ENCODE results near the gene GBX2. TPM values are rescaled to one million over a fixed set of nuclear protein-coding genes. Genes with fewer than 3 reads are reported as not detected.

The GBX2 gene
- total RNA-seq, 3 donors from 2014 or later, result not detected

DNA sequence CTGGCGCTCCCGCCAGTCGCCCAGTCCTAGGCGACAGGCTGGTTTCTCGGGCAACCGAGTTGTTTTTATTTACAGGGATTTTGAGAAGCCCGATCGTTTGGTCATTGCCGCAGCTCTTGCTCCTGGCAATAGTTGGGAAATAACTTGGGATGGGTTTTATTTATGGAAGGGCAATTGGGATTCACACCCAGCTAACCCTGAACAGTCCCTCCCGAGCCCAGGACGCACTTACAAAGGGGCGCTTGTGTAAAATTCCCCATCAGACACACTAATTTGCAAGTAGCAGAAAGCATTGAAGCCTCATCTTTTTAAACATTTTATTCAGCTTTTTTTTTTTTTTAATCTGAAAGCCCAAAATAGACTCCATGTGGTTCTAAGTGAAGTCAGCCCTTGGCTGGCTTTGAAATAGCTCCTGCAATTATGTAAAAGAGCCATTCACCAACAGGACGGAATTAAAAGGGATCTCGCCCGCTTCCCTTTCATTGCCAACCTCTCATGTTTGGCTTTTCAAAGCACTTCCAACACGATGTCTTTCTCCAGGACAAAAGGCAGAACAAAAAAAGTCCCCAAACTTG is 3.6 kb upstream of the GBX2 start:
- intact Hi-C loops (cut with DNase I; ENCODE audit: low total_unique reads), result loop anchor here (10.0 kb wide), 1 partner anchor 407 kb away; no protein-coding TSS in a partner anchor
- Histone ChIP-seq H3K9me3 (no peaks in the 10 kb centered on the region), H3K4me3 (peak overlapping the region in 1 of 3 donors; percentile 33), H3K4me1 (peaks cover 16 to 17% of the 10 kb centered on the region in 2 donors), H3K27ac (no peak overlapping the region), H3K36me3 (no peaks in the 10 kb centered on the region), H3K27me3 (peaks cover 21 to 87% of the 10 kb centered on the region in 2 donors)
- DNase-seq (ENCODE audit: low spot score in 2 of 2), result no peak
- TF ChIP-seq POLR2AphosphoS5 (IDR thresholded peaks at IDR 0.05) (no peak), POLR2A (IDR thresholded peaks at IDR 0.05) (no peak)
- TF ChIP-seq, protein P1, sequence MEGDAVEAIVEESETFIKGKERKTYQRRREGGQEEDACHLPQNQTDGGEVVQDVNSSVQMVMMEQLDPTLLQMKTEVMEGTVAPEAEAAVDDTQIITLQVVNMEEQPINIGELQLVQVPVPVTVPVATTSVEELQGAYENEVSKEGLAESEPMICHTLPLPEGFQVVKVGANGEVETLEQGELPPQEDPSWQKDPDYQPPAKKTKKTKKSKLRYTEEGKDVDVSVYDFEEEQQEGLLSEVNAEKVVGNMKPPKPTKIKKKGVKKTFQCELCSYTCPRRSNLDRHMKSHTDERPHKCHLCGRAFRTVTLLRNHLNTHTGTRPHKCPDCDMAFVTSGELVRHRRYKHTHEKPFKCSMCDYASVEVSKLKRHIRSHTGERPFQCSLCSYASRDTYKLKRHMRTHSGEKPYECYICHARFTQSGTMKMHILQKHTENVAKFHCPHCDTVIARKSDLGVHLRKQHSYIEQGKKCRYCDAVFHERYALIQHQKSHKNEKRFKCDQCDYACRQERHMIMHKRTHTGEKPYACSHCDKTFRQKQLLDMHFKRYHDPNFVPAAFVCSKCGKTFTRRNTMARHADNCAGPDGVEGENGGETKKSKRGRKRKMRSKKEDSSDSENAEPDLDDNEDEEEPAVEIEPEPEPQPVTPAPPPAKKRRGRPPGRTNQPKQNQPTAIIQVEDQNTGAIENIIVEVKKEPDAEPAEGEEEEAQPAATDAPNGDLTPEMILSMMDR (IDR thresholded peaks at IDR 0.05), result no peak

DNA sequence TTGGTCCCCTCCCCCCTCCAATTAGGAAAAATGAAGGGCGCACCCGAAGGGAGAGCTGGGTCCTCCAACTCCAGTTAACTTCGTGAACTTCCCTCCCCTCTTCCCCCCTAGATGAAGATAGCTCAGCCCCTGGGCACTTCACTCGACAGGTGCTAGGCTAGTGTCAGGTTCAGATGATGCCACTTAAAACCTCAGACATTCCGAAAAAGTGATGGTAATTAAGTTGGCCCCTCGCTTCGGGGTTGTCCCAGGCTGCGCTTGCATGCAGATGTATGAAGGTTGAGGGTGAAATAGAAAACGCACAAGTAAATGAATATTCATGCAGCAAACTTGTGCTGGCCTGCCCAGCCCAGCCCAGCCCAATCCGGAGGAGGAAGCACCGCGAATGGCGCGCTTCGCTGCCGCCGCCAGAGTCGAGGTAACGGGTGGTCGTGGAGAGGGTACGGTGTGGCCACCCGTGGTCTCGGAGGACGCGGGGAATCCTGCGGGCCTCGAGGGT is 3.0 kb upstream of the GBX2 start:
- no peaks in the 10 kb centered on the region for H3K36me3 ChIP-seq
- no peak for DNase-seq (ENCODE audit: low spot score in 2 of 2)
- H3K4me3 ChIP-seq, result peak overlapping the region in 1 of 3 donors; percentile 17
- H3K9me3 ChIP-seq, result no peaks in the 10 kb centered on the region
- H3K4me1 ChIP-seq, result peaks cover 16 to 23% of the 10 kb centered on the region in 2 donors
- intact Hi-C loops (cut with DNase I; ENCODE audit: low total_unique reads), result loop anchor here (10.0 kb wide), 1 partner anchor 406 kb away; no protein-coding TSS in a partner anchor
- TF ChIP-seq, protein P1 (IDR thresholded peaks at IDR 0.05), result no peak
- TF ChIP-seq POLR2A (IDR thresholded peaks at IDR 0.05) (no peak), POLR2AphosphoS5 (IDR thresholded peaks at IDR 0.05) (no peak)
- peaks cover 21 to 87% of the 10 kb centered on the region in 2 donors for H3K27me3 ChIP-seq
- no peak overlapping the region for H3K27ac ChIP-seq

DNA sequence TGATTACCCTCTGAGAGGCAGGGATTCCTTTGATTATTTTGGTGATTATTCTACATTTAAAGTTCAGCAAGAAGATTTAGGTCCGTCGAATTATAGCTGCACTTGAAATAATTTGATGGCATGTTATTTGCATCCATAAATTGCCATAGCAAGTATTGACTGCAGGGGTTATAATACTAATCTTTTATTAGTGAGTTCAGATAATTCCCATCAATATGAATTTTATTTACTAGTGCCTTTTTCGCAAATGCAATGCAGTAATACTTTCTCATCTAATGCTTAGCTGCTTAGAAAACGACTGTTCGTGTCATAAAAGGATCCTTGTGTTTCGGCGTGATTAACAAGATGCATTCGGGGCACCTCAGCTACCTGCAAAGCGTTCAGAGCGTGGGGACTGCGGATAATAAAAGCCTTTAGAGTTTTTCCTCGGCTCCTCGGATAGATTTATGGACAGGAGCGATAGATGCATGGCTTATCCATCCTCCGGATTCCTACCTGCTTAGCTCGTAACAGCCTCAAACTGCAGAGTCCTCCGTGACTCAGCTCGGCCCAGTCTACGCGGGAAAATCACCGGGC is 2.5 kb upstream of the GBX2 start:
- no peak overlapping the region for H3K27ac ChIP-seq
- intact Hi-C loops (cut with DNase I; ENCODE audit: low total_unique reads), result loop anchor here (10.0 kb wide), 1 partner anchor 406 kb away; no protein-coding TSS in a partner anchor
- TF ChIP-seq POLR2A (IDR thresholded peaks at IDR 0.05) (no peak), POLR2AphosphoS5 (IDR thresholded peaks at IDR 0.05) (no peak)
- TF ChIP-seq, protein P1 (IDR thresholded peaks at IDR 0.05), result no peak
- peaks cover 21 to 93% of the 10 kb centered on the region in 2 donors for H3K27me3 ChIP-seq
- peaks cover 16 to 25% of the 10 kb centered on the region in 2 donors for H3K4me1 ChIP-seq
- no peaks in the 10 kb centered on the region for H3K36me3 ChIP-seq
- no peak for DNase-seq (ENCODE audit: low spot score in 2 of 2)
- no peak overlapping the region for H3K4me3 ChIP-seq
- H3K9me3 ChIP-seq, result no peaks in the 10 kb centered on the region

DNA sequence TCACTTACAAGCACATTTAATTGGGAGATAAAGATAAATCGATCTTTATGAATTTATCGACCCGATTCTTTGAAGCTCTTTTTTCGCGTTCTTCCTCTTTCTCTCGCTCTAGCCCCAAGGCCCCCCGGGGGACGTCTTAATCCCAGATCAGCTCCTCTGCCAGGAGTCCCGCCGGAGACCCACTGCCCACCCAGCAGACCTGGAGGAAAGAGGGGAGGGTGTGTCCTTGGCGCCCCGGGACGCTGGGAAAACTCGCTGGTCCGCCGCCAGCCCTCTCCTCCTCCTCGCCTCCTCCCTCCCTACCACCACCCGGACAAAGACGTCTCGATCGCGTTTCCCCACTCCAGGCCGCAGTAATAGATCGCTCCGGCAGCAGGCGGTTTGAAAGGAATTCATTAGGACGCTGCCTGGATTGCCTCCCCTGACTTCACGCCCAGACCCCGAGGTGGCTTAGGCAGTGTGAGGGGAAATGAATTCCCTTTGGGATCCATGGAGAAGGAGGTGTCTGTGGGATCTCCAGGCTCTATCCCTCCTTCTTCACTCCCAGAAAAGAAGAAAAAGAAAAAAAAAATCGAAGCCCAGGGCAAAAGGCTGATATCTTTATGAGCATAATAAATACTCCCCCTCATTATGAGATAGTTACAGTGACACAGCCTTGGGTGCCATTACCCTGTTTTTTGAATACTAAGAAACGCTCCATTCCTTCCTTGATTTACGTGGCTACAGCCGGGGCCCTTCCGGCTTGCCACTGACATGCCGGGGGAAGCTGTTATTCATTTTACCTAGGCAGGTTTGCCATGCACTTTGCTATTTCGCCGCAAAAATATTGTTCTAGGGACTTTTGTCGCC is 1.8 kb upstream of the GBX2 start:
- peaks cover 21 to 100% of the 10 kb centered on the region in 2 donors for H3K27me3 ChIP-seq
- intact Hi-C loops (cut with DNase I; ENCODE audit: low total_unique reads), result loop anchor here (10.0 kb wide), 1 partner anchor 405 kb away; no protein-coding TSS in a partner anchor
- DNase-seq (ENCODE audit: low spot score in 2 of 2), result no peak
- TF ChIP-seq, protein P1 (IDR thresholded peaks at IDR 0.05), result no peak
- TF ChIP-seq POLR2AphosphoS5 (IDR thresholded peaks at IDR 0.05), result no peak
- no peak for TF ChIP-seq POLR2A (IDR thresholded peaks at IDR 0.05)
- no peaks in the 10 kb centered on the region for H3K36me3 ChIP-seq
- H3K27ac ChIP-seq, result no peak overlapping the region
- H3K4me3 ChIP-seq, result no peak overlapping the region
- no peaks in the 10 kb centered on the region for H3K9me3 ChIP-seq
- H3K4me1 ChIP-seq, result peaks cover 16 to 25% of the 10 kb centered on the region in 2 donors
